HEK293 (cell line): ENCODE measurements around the gene CLIP3.

Experiments
- CTCF ChIA-PET: fragments of 350-600 bp; formaldehyde crosslinking; extraction: SDS; loops from one replicate; lab custom pipeline; 2021; ENCODE audit warnings: antibody characterized with exemption; lab: Yijun Ruan, JAX
- POLR2A ChIA-PET: fragments of 300-600 bp; formaldehyde crosslinking; extraction: SDS; loops from one replicate; lab custom pipeline; 2020; ENCODE audit warnings: antibody characterized with exemption, inconsistent platforms; lab: Yijun Ruan, JAX
- H3K27ac ChIP-seq: fragments of 200-500 bp; sonication (Bioruptor generic); 2 replicates; pipeline ENCODE4 v1.5.1; 2014; ENCODE audit warnings: low read depth, low read length, control low read depth, inconsistent platforms; ENCODE audit errors: extremely low read depth
- H3K36me3 ChIP-seq, 2 experiments: fragments of 200-500 bp in 1 of 2; sonication (Bioruptor generic) in 1 of 2; 1 replicate in 1 of 2; 2 replicates in 1 of 2; pipeline ENCODE4 v1.5.1; 2014 to 2017; ENCODE audit warnings: inconsistent platforms in 2 of 2, low read length in 2 of 2; ENCODE audit not compliant: control insufficient read depth in 2 of 2, insufficient read depth in 1 of 2
- H3K4me1 ChIP-seq: fragments of 200-500 bp; sonication (Bioruptor generic); 2 replicates; pipeline ENCODE4 v1.5.1; 2014; ENCODE audit warnings: mild to moderate bottlenecking, low read length, inconsistent platforms; ENCODE audit not compliant: control insufficient read depth, insufficient read depth
- H3K4me3 ChIP-seq: 2 replicates; pipeline ENCODE4 v1.5.1; 2011; ENCODE audit warnings: low read depth, mild to moderate bottlenecking, control low read depth, low read length, moderate library complexity
- H3K9me3 ChIP-seq: fragments of 200-500 bp; sonication (Bioruptor generic); 2 replicates; pipeline ENCODE4 v1.5.1; 2014; ENCODE audit warnings: low read depth, low read length, inconsistent platforms; ENCODE audit not compliant: control insufficient read depth, insufficient read depth
- HOXD13 ChIP-seq: sonication (generic); formaldehyde crosslinking; IDR thresholded peaks from 2 replicates; pipeline ENCODE4 v1.8.0; 2022; ENCODE audit warnings: missing genetic modification reagents, borderline replicate concordance
- KLF8 ChIP-seq: fragments of 450-650 bp; formaldehyde crosslinking; IDR thresholded peaks from 2 replicates; pipeline ENCODE4 v1.5.1; 2016; ENCODE audit warnings: missing biosample characterization, missing genetic modification characterization
- OSR2 ChIP-seq: fragments of 450-650 bp; formaldehyde crosslinking; IDR thresholded peaks from 2 replicates; pipeline ENCODE4 v1.5.1; 2016; ENCODE audit warnings: missing biosample characterization, missing genetic modification characterization
- SCRT2 ChIP-seq: fragments of 450-650 bp; formaldehyde crosslinking; IDR thresholded peaks from 2 replicates; pipeline ENCODE4 v1.5.1; 2016; ENCODE audit warnings: missing biosample characterization, missing genetic modification characterization
- SP7 ChIP-seq: fragments of 450-650 bp; formaldehyde crosslinking; IDR thresholded peaks from 2 replicates; pipeline ENCODE4 v1.5.1; 2016; ENCODE audit warnings: missing biosample characterization, missing genetic modification characterization
- WT1 ChIP-seq: fragments of 450-650 bp; formaldehyde crosslinking; IDR thresholded peaks from 2 replicates; pipeline ENCODE4 v1.5.1; 2016; ENCODE audit warnings: missing biosample characterization, missing genetic modification characterization
- ZBTB26 ChIP-seq: fragments of 450-650 bp; formaldehyde crosslinking; optimal IDR thresholded peaks from 2 replicates; pipeline ENCODE3; 2016; ENCODE audit warnings: missing biosample characterization, mild to moderate bottlenecking, missing genetic modification characterization
- ZBTB48 ChIP-seq: fragments of 450-650 bp; formaldehyde crosslinking; IDR thresholded peaks from 2 replicates; pipeline ENCODE4 v1.5.1; 2016; ENCODE audit warnings: missing biosample characterization, missing genetic modification characterization
- ZFP3 ChIP-seq: fragments of 450-650 bp; formaldehyde crosslinking; IDR thresholded peaks from 2 replicates; pipeline ENCODE4 v1.5.1; 2016; ENCODE audit warnings: low read depth, missing biosample characterization, missing genetic modification characterization
- ZNF133 ChIP-seq: fragments of 450-650 bp; formaldehyde crosslinking; IDR thresholded peaks from 2 replicates; pipeline ENCODE4 v1.5.1; 2016; ENCODE audit warnings: missing biosample characterization, missing genetic modification characterization
- ZNF155 ChIP-seq: fragments of 450-650 bp; formaldehyde crosslinking; IDR thresholded peaks from 2 replicates; pipeline ENCODE4 v1.5.1; 2016; ENCODE audit warnings: missing biosample characterization, missing genetic modification characterization
- ZNF174 ChIP-seq: fragments of 450-650 bp; formaldehyde crosslinking; IDR thresholded peaks from 2 replicates; pipeline ENCODE4 v1.5.0; 2017; ENCODE audit warnings: missing biosample characterization, mild to moderate bottlenecking, missing genetic modification characterization
- ZNF175 ChIP-seq: fragments of 450-650 bp; formaldehyde crosslinking; IDR thresholded peaks from 2 replicates; pipeline ENCODE4 v1.5.1; 2016; ENCODE audit warnings: missing biosample characterization, missing genetic modification characterization
- ZNF24 ChIP-seq: fragments of 450-650 bp; formaldehyde crosslinking; IDR thresholded peaks from 2 replicates; pipeline ENCODE4 v1.5.1; 2016; ENCODE audit warnings: missing biosample characterization, missing genetic modification characterization
- ZNF350 ChIP-seq: fragments of 450-650 bp; formaldehyde crosslinking; IDR thresholded peaks from 2 replicates; pipeline ENCODE4 v1.5.0; 2017; ENCODE audit warnings: missing biosample characterization, mild to moderate bottlenecking, missing genetic modification characterization
- ZNF398 ChIP-seq: fragments of 450-650 bp; formaldehyde crosslinking; IDR thresholded peaks from 2 replicates; pipeline ENCODE4 v1.5.1; 2017; ENCODE audit warnings: missing biosample characterization, missing genetic modification characterization
- ZNF423 ChIP-seq: fragments of 450-650 bp; formaldehyde crosslinking; IDR thresholded peaks from 2 replicates; pipeline ENCODE4 v1.5.1; 2016; ENCODE audit warnings: missing biosample characterization, missing genetic modification characterization
- ZNF473 ChIP-seq: fragments of 450-650 bp; formaldehyde crosslinking; IDR thresholded peaks from 2 replicates; pipeline ENCODE4 v1.5.1; 2017; ENCODE audit warnings: missing biosample characterization, missing genetic modification characterization
- ZNF48 ChIP-seq: fragments of 450-650 bp; formaldehyde crosslinking; IDR thresholded peaks from 2 replicates; pipeline ENCODE4 v1.5.1; 2016; ENCODE audit warnings: missing biosample characterization, missing genetic modification characterization
- ZNF514 ChIP-seq: fragments of 450-650 bp; formaldehyde crosslinking; IDR thresholded peaks from 2 replicates; pipeline ENCODE4 v1.5.1; 2016; ENCODE audit warnings: missing biosample characterization, missing genetic modification characterization
- ZNF529 ChIP-seq: fragments of 450-650 bp; formaldehyde crosslinking; IDR thresholded peaks from 2 replicates; pipeline ENCODE4 v1.5.1; 2017; ENCODE audit warnings: missing genetic modification characterization, missing biosample characterization; ENCODE audit not compliant: insufficient replicate concordance
- ZNF549 ChIP-seq: fragments of 450-650 bp; IDR thresholded peaks from 2 replicates; pipeline ENCODE4 v1.5.1; 2018; ENCODE audit warnings: missing biosample characterization, missing genetic modification characterization, mild to moderate bottlenecking, inconsistent platforms, moderate library complexity
- ZNF558 ChIP-seq: fragments of 450-650 bp; formaldehyde crosslinking; IDR thresholded peaks from 2 replicates; pipeline ENCODE4 v1.5.1; 2016; ENCODE audit warnings: missing biosample characterization, missing genetic modification characterization
- ZNF561 ChIP-seq: fragments of 450-650 bp; IDR thresholded peaks from 2 replicates; pipeline ENCODE4 v1.5.1; 2018; ENCODE audit warnings: missing biosample characterization, missing genetic modification characterization, borderline replicate concordance
- ZNF664 ChIP-seq: fragments of 450-650 bp; formaldehyde crosslinking; IDR thresholded peaks from 2 replicates; pipeline ENCODE4 v1.5.1; 2016; ENCODE audit warnings: missing biosample characterization, missing genetic modification characterization
- ZNF670 ChIP-seq: fragments of 450-650 bp; formaldehyde crosslinking; IDR thresholded peaks from 2 replicates; pipeline ENCODE4 v1.5.1; 2016; ENCODE audit warnings: missing biosample characterization, missing genetic modification characterization, low read depth
- ZNF707 ChIP-seq: fragments of 450-650 bp; formaldehyde crosslinking; IDR thresholded peaks from 2 replicates; pipeline ENCODE4 v1.5.1; 2016; ENCODE audit warnings: missing biosample characterization, missing genetic modification characterization
- ZSCAN30 ChIP-seq: fragments of 450-650 bp; IDR thresholded peaks from 2 replicates; pipeline ENCODE4 v1.5.1; 2018; ENCODE audit warnings: missing biosample characterization, mild to moderate bottlenecking, missing genetic modification characterization, moderate library complexity
- ZXDB ChIP-seq: fragments of 450-650 bp; formaldehyde crosslinking; IDR thresholded peaks from 2 replicates; pipeline ENCODE4 v1.5.1; 2016; ENCODE audit warnings: missing biosample characterization, missing genetic modification characterization
- TF ChIP-seq, protein P1 (sequence below): fragments of 450-650 bp; IDR thresholded peaks from 2 replicates; pipeline ENCODE4 v1.5.1; 2018; ENCODE audit warnings: missing biosample characterization, missing genetic modification characterization
- TF ChIP-seq, protein P2 (sequence below): fragments of 450-650 bp; formaldehyde crosslinking; IDR thresholded peaks from 2 replicates; pipeline ENCODE4 v1.5.1; 2016; ENCODE audit warnings: missing biosample characterization, missing genetic modification characterization
- TF ChIP-seq, protein P3 (sequence below): fragments of 450-650 bp; formaldehyde crosslinking; IDR thresholded peaks from 2 replicates; pipeline ENCODE4 v1.5.1; 2016; ENCODE audit warnings: missing biosample characterization, missing genetic modification characterization

Gene CLIP3

DNA sequence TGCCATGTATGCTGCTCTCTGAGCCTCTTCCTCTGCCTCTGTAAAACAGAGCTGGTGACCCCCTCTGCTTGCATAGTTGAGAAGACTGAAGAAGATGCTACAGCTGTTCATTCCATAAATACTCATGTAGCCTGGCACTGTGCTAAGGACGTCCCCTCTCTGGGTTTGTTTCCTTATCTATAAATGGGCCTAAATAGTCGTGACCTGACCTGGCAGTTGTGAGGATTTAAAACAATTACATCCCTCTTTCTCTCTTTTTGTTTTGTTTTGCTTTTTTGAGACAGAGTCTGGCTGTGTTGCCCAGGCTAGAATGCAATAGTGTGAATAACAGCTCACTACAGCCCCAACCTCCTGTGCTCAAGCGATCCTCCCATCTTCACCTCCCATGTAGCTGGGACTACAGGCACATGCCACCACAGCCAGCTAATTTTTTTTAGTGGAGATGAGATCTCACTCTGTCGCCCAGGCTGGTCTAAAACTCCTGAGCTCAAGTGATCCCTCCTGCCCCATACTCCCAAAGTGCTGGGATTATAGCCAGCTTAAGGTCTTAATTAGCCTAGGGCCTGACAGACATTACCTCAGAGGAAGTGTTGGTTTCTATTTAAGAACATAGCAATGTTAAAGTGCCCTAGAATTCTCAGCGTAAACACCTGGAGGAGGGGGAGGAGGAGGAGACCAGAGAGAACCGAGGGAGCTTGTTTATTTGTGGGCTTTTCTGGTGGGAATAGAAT lies 26.7 kb upstream of the CLIP3 start (continued):
- TF ChIP-seq ZSCAN30 (no peak), ZNF175 (tag by site-specific recombination) (no peak), ZNF549 (no peak), ZXDB (tag by site-specific recombination) (no peak), ZNF48 (no peak), ZNF24 (tag by site-specific recombination) (no peak), WT1 (peak; percentile 72), ZFP3 (tag by site-specific recombination) (no peak), ZNF561 (no peak), SP7 (tag by site-specific recombination) (0 out of 2 replicates have a peak, but pooled peaks have one; percentile 21), ZNF529 (tag by site-specific recombination) (no peak), KLF8 (tag by site-specific recombination) (0 out of 2 replicates have a peak, but pooled peaks have one; percentile 50), ZNF350 (tag by site-specific recombination) (no peak), ZNF514 (tag by site-specific recombination) (no peak), ZNF155 (no peak), ZNF133 (tag by site-specific recombination) (no peak), ZNF558 (tag by site-specific recombination) (no peak), ZNF670 (no peak), ZNF707 (tag by site-specific recombination) (no peak), ZNF473 (tag by site-specific recombination) (no peak), ZNF398 (no peak)
- TF ChIP-seq, protein P1, sequence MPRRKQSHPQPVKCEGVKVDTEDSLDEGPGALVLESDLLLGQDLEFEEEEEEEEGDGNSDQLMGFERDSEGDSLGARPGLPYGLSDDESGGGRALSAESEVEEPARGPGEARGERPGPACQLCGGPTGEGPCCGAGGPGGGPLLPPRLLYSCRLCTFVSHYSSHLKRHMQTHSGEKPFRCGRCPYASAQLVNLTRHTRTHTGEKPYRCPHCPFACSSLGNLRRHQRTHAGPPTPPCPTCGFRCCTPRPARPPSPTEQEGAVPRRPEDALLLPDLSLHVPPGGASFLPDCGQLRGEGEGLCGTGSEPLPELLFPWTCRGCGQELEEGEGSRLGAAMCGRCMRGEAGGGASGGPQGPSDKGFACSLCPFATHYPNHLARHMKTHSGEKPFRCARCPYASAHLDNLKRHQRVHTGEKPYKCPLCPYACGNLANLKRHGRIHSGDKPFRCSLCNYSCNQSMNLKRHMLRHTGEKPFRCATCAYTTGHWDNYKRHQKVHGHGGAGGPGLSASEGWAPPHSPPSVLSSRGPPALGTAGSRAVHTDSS (tag by site-specific recombination), result no peak
- TF ChIP-seq, protein P2, sequence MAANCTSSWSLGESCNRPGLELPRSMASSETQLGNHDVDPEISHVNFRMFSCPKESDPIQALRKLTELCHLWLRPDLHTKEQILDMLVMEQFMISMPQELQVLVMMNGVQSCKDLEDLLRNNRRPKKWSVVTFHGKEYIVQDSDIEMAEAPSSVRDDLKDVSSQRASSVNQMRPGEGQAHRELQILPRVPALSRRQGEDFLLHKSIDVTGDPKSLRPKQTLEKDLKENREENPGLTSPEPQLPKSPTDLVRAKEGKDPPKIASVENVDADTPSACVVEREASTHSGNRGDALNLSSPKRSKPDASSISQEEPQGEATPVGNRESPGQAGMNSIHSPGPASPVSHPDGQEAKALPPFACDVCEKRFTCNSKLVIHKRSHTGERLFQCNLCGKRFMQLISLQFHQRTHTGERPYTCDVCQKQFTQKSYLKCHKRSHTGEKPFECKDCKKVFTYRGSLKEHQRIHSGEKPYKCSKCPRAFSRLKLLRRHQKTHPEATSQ (tag by site-specific recombination), result no peak

- H3K27ac ChIP-seq, result peak overlapping the region; percentile 26; the same call in 1 of the 2 replicates
- ChIA-PET POLR2A (interaction anchor here (1.2 to 1.4 kb wide), 2 partner anchors 8 to 69 kb away, joined by 3 to 6 read pairs; no protein-coding TSS in a partner anchor), CTCF (interaction anchor here (0.6 to 4.8 kb wide), 14 partner anchors 9 to 379 kb away, joined by 3 to 72 read pairs (median 10); partner anchors contain the start of genes POLR2I and TBCB)
- H3K36me3 ChIP-seq, result peaks cover 58 to 72% of the 10 kb centered on the region in 2 experiments
- no peaks in the 10 kb centered on the region for H3K9me3 ChIP-seq
- H3K4me1 ChIP-seq, result peaks cover 26% of the 10 kb centered on the region
- no peak overlapping the region for H3K4me3 ChIP-seq
- TF ChIP-seq, protein P3, sequence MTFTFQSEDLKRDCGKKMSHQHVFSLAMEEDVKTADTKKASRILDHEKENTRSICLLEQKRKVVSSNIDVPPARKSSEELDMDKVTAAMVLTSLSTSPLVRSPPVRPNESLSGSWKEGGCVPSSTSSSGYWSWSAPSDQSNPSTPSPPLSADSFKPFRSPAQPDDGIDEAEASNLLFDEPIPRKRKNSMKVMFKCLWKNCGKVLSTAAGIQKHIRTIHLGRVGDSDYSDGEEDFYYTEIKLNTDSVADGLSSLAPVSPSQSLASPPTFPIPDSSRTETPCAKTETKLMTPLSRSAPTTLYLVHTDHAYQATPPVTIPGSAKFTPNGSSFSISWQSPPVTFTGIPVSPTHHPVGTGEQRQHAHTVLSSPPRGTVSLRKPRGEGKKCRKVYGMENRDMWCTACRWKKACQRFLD, result no peak
- no peak for TF ChIP-seq ZNF664 (tag by site-specific recombination)
- TF ChIP-seq ZNF423 (tag by site-specific recombination), result no peak
- no peak for TF ChIP-seq ZBTB48 (tag by site-specific recombination)
- no peak for TF ChIP-seq OSR2 (tag by site-specific recombination)
- peak; percentile 83 for TF ChIP-seq SCRT2 (tag by site-specific recombination)
- TF ChIP-seq HOXD13, result no peak
- TF ChIP-seq WT1, result no peak
- peak; percentile 1 for TF ChIP-seq ZBTB26 (tag by site-specific recombination)
- TF ChIP-seq ZNF174 (tag by site-specific recombination), result no peak
Observed at GRCh38 chr19:36058481-36059179, 26.0 kb upstream of the CLIP3 start.
